K562 (cell line): ENCODE results near the gene SLC9B1. TPM values are rescaled to one million over a fixed set of nuclear protein-coding genes. Genes with fewer than 3 reads are reported as not detected.

Experiments
- ADNP ChIP-seq: fragments of 200-800 bp; sonication (Bioruptor generic); IDR thresholded peaks from 2 replicates; pipeline ENCODE4 v1.6.1; 2016; ENCODE audit warnings: missing genetic modification characterization, missing compliant biosample characterization
- EP300 ChIP-seq: IDR thresholded peaks from 2 replicates; pipeline ENCODE4 v1.6.1; 2012; ENCODE audit warnings: low read length, improper control_type of control experiment
- ETV6 ChIP-seq, 3 experiments: fragments of 150-350 bp in 1 of 3; sonication (generic) in 1 of 3; formaldehyde crosslinking in 1 of 3; IDR thresholded peaks; 2 replicates each; pipeline versions ENCODE4 v1.6.1 to v1.8.0; 2014 to 2022; ENCODE audit warnings: borderline replicate concordance in 2 of 3, low read depth in 2 of 3, antibody characterized with exemption in 1 of 3, low read length in 1 of 3, mild to moderate bottlenecking in 1 of 3, missing genetic modification reagents in 1 of 3
- FOXA1 ChIP-seq: fragments of 450-650 bp; IDR thresholded peaks from 2 replicates; pipeline ENCODE4 v1.6.1; 2016; ENCODE audit warnings: mild to moderate bottlenecking, borderline replicate concordance
- FOXM1 ChIP-seq, 2 experiments: fragments of 450-650 bp in 1 of 2; sonication (generic) in 1 of 2; formaldehyde crosslinking in 1 of 2; IDR thresholded peaks; 2 replicates each; pipeline versions ENCODE4 v1.6.1 to v1.9.0; 2017 to 2022; ENCODE audit warnings: low read depth in 2 of 2, mild to moderate bottlenecking in 2 of 2, missing genetic modification reagents in 1 of 2, moderate library complexity in 1 of 2
- GATAD2B ChIP-seq: fragments of 450-650 bp; IDR thresholded peaks from 2 replicates; pipeline ENCODE4 v1.6.1; 2017; ENCODE audit warnings: mild to moderate bottlenecking, borderline replicate concordance
- HDAC3 ChIP-seq: fragments of 450-650 bp; IDR thresholded peaks from 2 replicates; pipeline ENCODE4 v1.6.1; 2018; ENCODE audit warnings: borderline replicate concordance, mild to moderate bottlenecking, moderate library complexity; ENCODE audit not compliant: partially characterized antibody
- HMG20A ChIP-seq: fragments of 450-650 bp; formaldehyde crosslinking; conservative IDR thresholded peaks from 2 replicates; pipeline ENCODE4 v1.4.0; 2020; ENCODE audit warnings: mild to moderate bottlenecking, mixed read lengths
- MYC ChIP-seq, 2 experiments: fragments of 250-450 bp in 1 of 2; sonication (Bioruptor Pico) in 1 of 2; IDR thresholded peaks; 2 replicates each; pipeline versions ENCODE4 v1.5.1 to v1.6.1; 2012 to 2021; ENCODE audit warnings: low read depth in 2 of 2, borderline replicate concordance in 1 of 2, improper control_type of control experiment in 1 of 2, low read length in 1 of 2, mild to moderate bottlenecking in 1 of 2, moderate library complexity in 1 of 2
- NFE2L1 ChIP-seq: fragments of 450-650 bp; IDR thresholded peaks from 2 replicates; pipeline ENCODE4 v1.6.1; 2016; ENCODE audit warnings: missing genetic modification characterization, low read depth, mild to moderate bottlenecking, missing compliant biosample characterization, moderate library complexity, borderline replicate concordance
- RBM39 ChIP-seq: fragments of 200-400 bp; formaldehyde crosslinking; optimal IDR thresholded peaks from 2 replicates; pipeline ENCODE3; 2018; ENCODE audit warnings: low read depth, low read length
- RNF2 ChIP-seq: sonication (generic); IDR thresholded peaks from 2 replicates; pipeline ENCODE4 v1.6.1; 2016
- SMAD2 ChIP-seq: fragments of 150-350 bp; IDR thresholded peaks from 2 replicates; pipeline ENCODE4 v1.6.1; 2014; ENCODE audit warnings: low read depth, mild to moderate bottlenecking, low read length
- TEAD2 ChIP-seq: fragments of 450-650 bp; IDR thresholded peaks from 2 replicates; pipeline ENCODE4 v1.6.1; 2016; ENCODE audit warnings: missing genetic modification characterization, control low read depth, missing compliant biosample characterization
- ZBTB2 ChIP-seq: fragments of 450-650 bp; IDR thresholded peaks from 2 replicates; pipeline ENCODE4 v1.6.1; 2016; ENCODE audit warnings: antibody characterized with exemption
- ZKSCAN8 ChIP-seq: fragments of 200-800 bp; sonication (Bioruptor generic); IDR thresholded peaks from 2 replicates; pipeline ENCODE4 v1.6.1; 2016; ENCODE audit warnings: missing genetic modification characterization, missing compliant biosample characterization
- ZZZ3 ChIP-seq: fragments of 450-650 bp; IDR thresholded peaks from 2 replicates; pipeline ENCODE4 v1.6.1; 2016; ENCODE audit warnings: antibody characterized with exemption, mild to moderate bottlenecking, moderate library complexity
- polyA plus RNA-seq, 8 experiments: library from polyadenylated mRNA; depleted of rRNA in 4 of 8; stranded (reverse) in 5 of 8; unstranded in 3 of 8; fragments of >200 nt; fragmentation: Nextera tagmentation in 2 of 8; fragmentation: Illumina TruSeq in 1 of 8; extraction: Ambion mirVana in 2 of 8; extraction: Trizol in 1 of 8; gene quantifications; 2 replicates each; pipeline versions ENCODE4 v1.2.1 to v1.2.3, GENCODE V29; 2011 to 2014; ENCODE audit warnings: inconsistent platforms in 1 of 8, missing spikeins in 1 of 8
- total RNA-seq, 7 experiments: library from RNA; depleted of rRNA in 6 of 7; stranded (reverse); fragments of >200 nt in 6 of 7; fragmentation: Illumina TruSeq in 2 of 7; extraction: Trizol in 2 of 7; gene quantifications; 2 replicates each; pipeline versions ENCODE4 v1.2.1 to v1.2.3, GENCODE V29; 2011 to 2021; ENCODE audit warnings: low replicate concordance in 1 of 7
- TF ChIP-seq, protein P1 (sequence below), 3 experiments: IDR thresholded peaks in 2 of 3; conservative IDR thresholded peaks in 1 of 3; 2 replicates each; pipeline ENCODE4 v1.5.1; 2011 to 2012; ENCODE audit warnings: low read length in 3 of 3, mild to moderate bottlenecking in 3 of 3, control low read depth in 2 of 3, improper control_type of control experiment in 1 of 3, inconsistent platforms in 1 of 3, low read depth in 1 of 3, mixed read lengths in 1 of 3, moderate library complexity in 1 of 3; ENCODE audit not compliant: insufficient read depth in 2 of 3
- TF ChIP-seq, protein P2 (sequence below): fragments of 250-450 bp; sonication (Bioruptor Pico); IDR thresholded peaks from 2 replicates; pipeline ENCODE4 v1.5.1; 2021; ENCODE audit warnings: mild to moderate bottlenecking
- TF ChIP-seq, protein P3 (sequence below), 2 experiments: fragments of 450-650 bp in 1 of 2; sonication (generic) in 1 of 2; formaldehyde crosslinking; conservative IDR thresholded peaks; 2 replicates each; pipeline versions ENCODE4 v1.4.0 to v1.8.1; 2020 to 2022; ENCODE audit warnings: mild to moderate bottlenecking in 1 of 2, missing genetic modification reagents in 1 of 2
- TF ChIP-seq, protein P4 (sequence below): fragments of 450-650 bp; IDR thresholded peaks from 2 replicates; pipeline ENCODE4 v1.6.1; 2016

Gene SLC9B1
- total and polyA plus RNA-seq, 9 of the 15 experiments (the other 6 are each of a cell fraction or from before 2014, with no cell fraction given) = 0.21 to 1.3 (median 0.51) TPM

GRCh38 chr4:102871772-102872171, 147.7 kb downstream of the SLC9B1 start (continued):
- TF ChIP-seq, protein P1, sequence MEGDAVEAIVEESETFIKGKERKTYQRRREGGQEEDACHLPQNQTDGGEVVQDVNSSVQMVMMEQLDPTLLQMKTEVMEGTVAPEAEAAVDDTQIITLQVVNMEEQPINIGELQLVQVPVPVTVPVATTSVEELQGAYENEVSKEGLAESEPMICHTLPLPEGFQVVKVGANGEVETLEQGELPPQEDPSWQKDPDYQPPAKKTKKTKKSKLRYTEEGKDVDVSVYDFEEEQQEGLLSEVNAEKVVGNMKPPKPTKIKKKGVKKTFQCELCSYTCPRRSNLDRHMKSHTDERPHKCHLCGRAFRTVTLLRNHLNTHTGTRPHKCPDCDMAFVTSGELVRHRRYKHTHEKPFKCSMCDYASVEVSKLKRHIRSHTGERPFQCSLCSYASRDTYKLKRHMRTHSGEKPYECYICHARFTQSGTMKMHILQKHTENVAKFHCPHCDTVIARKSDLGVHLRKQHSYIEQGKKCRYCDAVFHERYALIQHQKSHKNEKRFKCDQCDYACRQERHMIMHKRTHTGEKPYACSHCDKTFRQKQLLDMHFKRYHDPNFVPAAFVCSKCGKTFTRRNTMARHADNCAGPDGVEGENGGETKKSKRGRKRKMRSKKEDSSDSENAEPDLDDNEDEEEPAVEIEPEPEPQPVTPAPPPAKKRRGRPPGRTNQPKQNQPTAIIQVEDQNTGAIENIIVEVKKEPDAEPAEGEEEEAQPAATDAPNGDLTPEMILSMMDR (IDR thresholded peaks at IDR 0.05 in 2 of 3, conservative IDR thresholded peaks at IDR 0.05 in 1 of 3; ENCODE audit: insufficient read depth in 2 of 3, low read depth in 1 of 3, low read length in 3 of 3) = no peak
- 0 out of 2 replicates have a peak, but pooled peaks have one; percentile 11 for TF ChIP-seq GATAD2B
- no peak for TF ChIP-seq FOXA1
- TF ChIP-seq SMAD2 = no peak
- TF ChIP-seq RBM39 = no peak
- no peak for TF ChIP-seq ZZZ3
- no peak for TF ChIP-seq ETV6 (IDR thresholded peaks at IDR 0.05; ENCODE audit: borderline replicate concordance in 1 of 2, low read depth in 2 of 2, low read length in 1 of 2)
- no peak for TF ChIP-seq ETV6 (CRISPR knock-in tag; IDR thresholded peaks at IDR 0.05; ENCODE audit: borderline replicate concordance)
- TF ChIP-seq, protein P2, sequence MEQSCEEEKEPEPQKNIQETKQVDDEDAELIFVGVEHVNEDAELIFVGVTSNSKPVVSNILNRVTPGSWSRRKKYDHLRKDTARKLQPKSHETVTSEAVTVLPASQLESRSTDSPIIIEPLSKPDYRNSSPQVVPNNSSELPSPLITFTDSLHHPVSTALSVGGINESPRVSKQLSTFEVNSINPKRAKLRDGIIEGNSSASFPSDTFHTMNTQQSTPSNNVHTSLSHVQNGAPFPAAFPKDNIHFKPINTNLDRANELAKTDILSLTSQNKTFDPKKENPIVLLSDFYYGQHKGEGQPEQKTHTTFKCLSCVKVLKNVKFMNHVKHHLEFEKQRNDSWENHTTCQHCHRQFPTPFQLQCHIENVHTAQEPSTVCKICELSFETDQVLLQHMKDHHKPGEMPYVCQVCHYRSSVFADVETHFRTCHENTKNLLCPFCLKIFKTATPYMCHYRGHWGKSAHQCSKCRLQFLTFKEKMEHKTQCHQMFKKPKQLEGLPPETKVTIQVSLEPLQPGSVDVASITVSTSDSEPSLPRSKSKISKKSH (CRISPR knock-in tag) = no peak
- TF ChIP-seq MYC (IDR thresholded peaks at IDR 0.05; ENCODE audit: low read depth, low read length) = peak; percentile 48; the same call in 1 of the 2 replicates
- TF ChIP-seq MYC (CRISPR knock-in tag; IDR thresholded peaks at IDR 0.05; ENCODE audit: borderline replicate concordance, low read depth) = no peak
- TF ChIP-seq, protein P3, sequence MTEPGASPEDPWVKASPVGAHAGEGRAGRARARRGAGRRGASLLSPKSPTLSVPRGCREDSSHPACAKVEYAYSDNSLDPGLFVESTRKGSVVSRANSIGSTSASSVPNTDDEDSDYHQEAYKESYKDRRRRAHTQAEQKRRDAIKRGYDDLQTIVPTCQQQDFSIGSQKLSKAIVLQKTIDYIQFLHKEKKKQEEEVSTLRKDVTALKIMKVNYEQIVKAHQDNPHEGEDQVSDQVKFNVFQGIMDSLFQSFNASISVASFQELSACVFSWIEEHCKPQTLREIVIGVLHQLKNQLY (CRISPR knock-in tag; conservative IDR thresholded peaks at IDR 0.05) = no peak
- no peak for TF ChIP-seq HDAC3
- TF ChIP-seq HMG20A (CRISPR knock-in tag) = no peak
- TF ChIP-seq TEAD2 (tag) = 0 out of 2 replicates have a peak, but pooled peaks have one; percentile 14
- TF ChIP-seq, protein P4, sequence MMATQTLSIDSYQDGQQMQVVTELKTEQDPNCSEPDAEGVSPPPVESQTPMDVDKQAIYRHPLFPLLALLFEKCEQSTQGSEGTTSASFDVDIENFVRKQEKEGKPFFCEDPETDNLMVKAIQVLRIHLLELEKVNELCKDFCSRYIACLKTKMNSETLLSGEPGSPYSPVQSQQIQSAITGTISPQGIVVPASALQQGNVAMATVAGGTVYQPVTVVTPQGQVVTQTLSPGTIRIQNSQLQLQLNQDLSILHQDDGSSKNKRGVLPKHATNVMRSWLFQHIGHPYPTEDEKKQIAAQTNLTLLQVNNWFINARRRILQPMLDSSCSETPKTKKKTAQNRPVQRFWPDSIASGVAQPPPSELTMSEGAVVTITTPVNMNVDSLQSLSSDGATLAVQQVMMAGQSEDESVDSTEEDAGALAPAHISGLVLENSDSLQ = peak; percentile 29; the same call in 1 of the 2 replicates
- TF ChIP-seq EP300 = peak; percentile 25; the same call in 1 of the 2 replicates
- peak; percentile 17; the same call in 1 of the 2 replicates for TF ChIP-seq ADNP (tag)
- peak; percentile 50 for TF ChIP-seq NFE2L1 (tag)
- TF ChIP-seq RNF2 = no peak
- no peak; the same call in 1 of the 2 replicates for TF ChIP-seq FOXM1 (IDR thresholded peaks at IDR 0.05; ENCODE audit: low read depth)
- no peak for TF ChIP-seq FOXM1 (CRISPR knock-in tag; IDR thresholded peaks at IDR 0.05; ENCODE audit: low read depth)
- TF ChIP-seq ZKSCAN8 = no peak
- TF ChIP-seq ZBTB2 = no peak
